ENCODE results near the gene HSFX4.

The HSFX4 gene

DNA sequence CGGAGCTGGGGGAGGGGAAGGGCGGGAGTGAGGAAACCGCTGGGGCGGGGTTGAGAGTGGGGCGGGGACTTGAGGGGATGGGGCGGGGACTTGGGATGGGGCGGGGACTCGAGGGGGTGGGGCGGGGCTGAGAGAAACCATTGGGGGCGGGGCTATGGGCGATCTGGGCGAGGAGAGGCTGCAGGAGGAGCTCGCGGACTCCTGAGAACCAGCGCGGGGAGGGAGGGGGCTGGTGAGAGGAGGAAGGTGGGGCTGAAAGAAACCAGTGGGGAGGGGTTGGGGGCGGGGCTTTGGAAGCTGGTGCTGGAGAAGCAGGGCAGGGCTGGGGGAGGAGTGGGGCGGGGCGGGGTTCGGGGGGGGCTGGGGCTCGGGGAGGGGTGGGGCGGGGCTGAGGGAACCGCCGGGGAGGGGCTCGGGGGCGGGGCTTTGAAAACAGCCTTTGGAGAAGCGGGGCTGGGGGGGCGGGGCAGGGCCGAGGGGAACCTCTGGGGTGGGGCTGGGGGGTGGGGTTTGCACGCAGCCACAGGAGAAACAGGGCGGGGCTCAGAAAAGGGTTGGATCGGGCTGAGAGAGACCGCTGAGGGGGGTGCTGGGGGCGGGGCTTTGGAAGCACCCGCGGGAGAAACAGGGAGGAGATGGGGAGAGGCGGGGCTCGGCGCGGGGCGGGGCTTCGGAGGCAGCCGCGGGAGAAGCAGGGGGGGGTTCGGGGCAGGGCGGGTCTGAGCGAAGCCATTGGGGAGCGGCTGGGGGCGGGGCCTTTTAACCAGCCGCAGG, 9.7 kb downstream of the HSFX4 start:
- TF ChIP-seq GATA3 (IDR thresholded peaks at IDR 0.05; ENCODE audit: low read depth, low read length) = no peak
- no peak for TF ChIP-seq GATA2 (IDR thresholded peaks at IDR 0.05; ENCODE audit: low read depth, low read length)

GRCh38 chrX:149939655-149939904, 10.2 kb downstream of the HSFX4 start:
- no peak for TF ChIP-seq GATA2 (IDR thresholded peaks at IDR 0.05; ENCODE audit: low read depth, low read length)
- no peak for TF ChIP-seq GATA3 (IDR thresholded peaks at IDR 0.05; ENCODE audit: low read depth, low read length)

GRCh38 chrX:149939905-149940673, 10.7 kb downstream of the HSFX4 start:
- no peak for TF ChIP-seq GATA3 (IDR thresholded peaks at IDR 0.05; ENCODE audit: low read depth, low read length)
- no peak for TF ChIP-seq GATA2 (IDR thresholded peaks at IDR 0.05; ENCODE audit: low read depth, low read length)

DNA sequence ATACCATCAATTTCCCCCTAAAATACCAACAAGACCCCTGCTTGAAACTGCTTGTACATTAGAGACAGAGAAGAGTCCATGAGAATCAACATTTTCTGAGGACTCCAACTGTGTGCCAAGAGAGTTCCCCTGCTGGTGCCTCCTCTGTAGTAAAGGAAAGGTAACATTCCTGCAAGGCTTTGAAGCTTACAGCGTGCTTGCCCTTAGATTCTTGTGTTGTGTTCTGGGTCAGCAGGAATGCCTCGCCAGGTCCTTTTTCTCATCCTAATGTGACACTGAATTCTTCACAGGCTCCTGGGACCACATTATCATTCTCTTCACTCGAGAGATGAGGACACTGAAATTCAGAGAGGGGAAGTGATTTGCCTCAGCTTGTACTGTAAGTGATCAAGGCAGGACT, 18.6 kb downstream of the HSFX4 start:
- TF ChIP-seq GATA3 (IDR thresholded peaks at IDR 0.05; ENCODE audit: low read depth, low read length) (no peak), GATA2 (IDR thresholded peaks at IDR 0.05; ENCODE audit: low read depth, low read length) (no peak)

DNA sequence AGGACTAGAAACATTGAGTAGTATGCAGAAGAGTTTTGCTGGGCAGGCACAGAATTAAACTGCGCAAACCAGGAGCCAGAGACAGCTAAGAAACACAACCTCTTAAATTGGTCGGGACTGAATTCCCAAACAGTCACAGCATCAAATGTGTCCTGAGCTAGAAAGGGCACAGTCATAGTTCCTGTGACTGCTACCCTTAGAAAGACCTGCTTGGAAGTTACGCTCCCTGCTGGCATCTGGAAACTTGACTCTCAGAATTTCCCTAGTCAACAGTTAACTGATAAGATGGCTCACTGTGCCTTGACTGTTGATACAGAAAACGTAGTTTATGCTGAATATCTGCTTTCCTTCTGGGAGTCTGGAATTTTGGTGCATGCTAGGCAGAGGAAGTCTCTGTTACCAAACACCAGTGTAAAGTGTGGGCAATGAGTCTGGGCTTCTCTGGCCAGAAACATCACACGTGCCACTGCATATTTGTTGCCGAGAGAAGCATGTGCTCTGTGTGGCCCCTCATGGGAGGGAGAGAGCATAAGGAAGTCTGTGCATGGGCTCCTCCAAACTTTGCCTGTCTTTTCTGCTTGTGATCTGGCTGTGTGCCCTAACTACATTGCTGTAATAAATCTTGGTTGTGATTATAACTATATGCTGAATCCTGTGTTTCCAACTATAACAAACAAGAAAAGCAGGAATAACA, 20.5 kb downstream of the HSFX4 start:
- TF ChIP-seq GATA3 (IDR thresholded peaks at IDR 0.05; ENCODE audit: low read depth, low read length) = no peak

DNA sequence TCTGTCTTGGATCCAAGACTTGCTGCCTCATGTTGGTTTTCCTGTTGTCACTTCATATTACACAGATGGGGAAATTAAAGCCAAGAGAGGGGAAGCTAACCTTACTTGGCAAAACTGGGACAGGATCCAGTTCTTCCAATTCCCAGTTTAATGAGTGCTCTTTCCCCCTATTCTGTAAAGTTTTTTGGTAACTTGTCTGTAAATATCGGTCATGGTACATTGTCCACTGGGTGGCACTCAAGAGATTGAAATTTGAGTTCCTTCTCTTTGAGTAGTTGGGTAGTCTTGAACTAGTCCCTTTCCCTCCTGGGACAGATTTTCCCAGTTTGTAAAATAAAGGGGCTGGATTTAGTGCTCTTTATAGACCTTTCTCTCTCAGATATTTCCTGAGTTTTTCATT, 21.3 kb downstream of the HSFX4 start:
- no peak for TF ChIP-seq GATA2 (IDR thresholded peaks at IDR 0.05; ENCODE audit: low read depth, low read length)
- no peak for TF ChIP-seq GATA3 (IDR thresholded peaks at IDR 0.05; ENCODE audit: low read depth, low read length)

- TF ChIP-seq GATA3 (IDR thresholded peaks at IDR 0.05; ENCODE audit: low read depth, low read length) (no peak), GATA2 (IDR thresholded peaks at IDR 0.05; ENCODE audit: low read depth, low read length) (no peak)
Measured at GRCh38 chrX:149961572-149961971, 32.2 kb downstream of the HSFX4 start.

- TF ChIP-seq GATA3 (IDR thresholded peaks at IDR 0.05; ENCODE audit: low read depth, low read length) (no peak), GATA2 (IDR thresholded peaks at IDR 0.05; ENCODE audit: low read depth, low read length) (no peak)
Measured at GRCh38 chrX:149962010-149962409, 32.6 kb downstream of the HSFX4 start.

GRCh38 chrX:149962859-149963757, 33.7 kb downstream of the HSFX4 start:
- TF ChIP-seq GATA3 (IDR thresholded peaks at IDR 0.05; ENCODE audit: low read depth, low read length) (no peak), GATA2 (IDR thresholded peaks at IDR 0.05; ENCODE audit: low read depth, low read length) (no peak)

DNA sequence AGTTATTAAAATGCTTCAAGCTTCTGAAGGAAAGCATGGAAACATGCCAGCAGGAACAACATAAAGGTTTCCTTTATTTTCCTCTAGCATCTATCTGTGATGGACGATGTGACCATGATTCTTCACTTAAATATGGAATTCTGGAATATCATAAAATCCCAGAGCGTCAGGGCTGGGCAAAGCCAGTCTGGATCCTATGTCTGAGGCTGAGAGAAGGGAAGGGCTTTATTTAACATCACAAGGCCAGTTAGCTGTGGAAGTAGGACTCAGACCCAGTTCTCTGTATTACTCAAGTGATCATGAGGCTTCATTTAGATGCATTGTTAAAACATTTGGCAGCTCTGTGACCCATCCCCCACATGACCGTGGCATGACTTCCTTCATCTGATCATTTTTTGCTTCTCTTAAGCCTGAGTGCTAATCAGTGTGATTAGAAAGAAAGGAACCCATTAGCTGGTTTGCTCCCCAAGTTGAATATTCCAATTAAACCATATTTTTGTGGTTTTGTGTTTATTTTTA, 49.8 kb downstream of the HSFX4 start:
- no peak for TF ChIP-seq GATA2 (IDR thresholded peaks at IDR 0.05; ENCODE audit: low read depth, low read length)
- TF ChIP-seq GATA3 (IDR thresholded peaks at IDR 0.05; ENCODE audit: low read depth, low read length) = no peak

All from SH-SY5Y (cell line).